PFSK-1 (cell line): ENCODE data around the gene ADAMTS2.

ENCODE experiments used
- FOXP2 ChIP-seq: optimal IDR thresholded peaks from 2 replicates; pipeline ENCODE3; 2011; ENCODE audit warnings: borderline replicate concordance, control low read depth, inconsistent platforms; ENCODE audit not compliant: insufficient read depth; ENCODE audit errors: extremely low read length, extremely low read depth
- POLR2AphosphoS5 ChIP-seq: IDR thresholded peaks from 2 replicates; pipeline ENCODE4 v1.6.1; 2012; ENCODE audit warnings: low read depth, mild to moderate bottlenecking, control low read depth, low read length, moderate library complexity
- REST ChIP-seq, 2 experiments: IDR thresholded peaks; 2 replicates each; pipeline versions ENCODE4 v1.6.1 to v1.8.0; 2011 to 2012; ENCODE audit warnings: low read depth in 2 of 2, low read length in 2 of 2, control low read depth in 1 of 2, inconsistent platforms in 1 of 2, mild to moderate bottlenecking in 1 of 2, moderate library complexity in 1 of 2; ENCODE audit not compliant: insufficient read depth in 1 of 2
- SIN3A ChIP-seq: IDR thresholded peaks from 2 replicates; pipeline ENCODE4 v1.6.1; 2012; ENCODE audit warnings: mild to moderate bottlenecking, low read length, moderate library complexity, borderline replicate concordance; ENCODE audit not compliant: insufficient read depth
- TAF1 ChIP-seq: IDR thresholded peaks from 2 replicates; pipeline ENCODE4 v1.6.1; 2012; ENCODE audit warnings: low read length, control low read depth, borderline replicate concordance; ENCODE audit not compliant: insufficient read depth

Gene ADAMTS2

GRCh38 chr5:179152144-179152895 lies 192.9 kb downstream of the ADAMTS2 start:
- TF ChIP-seq REST (IDR thresholded peaks at IDR 0.05; ENCODE audit: insufficient read depth in 1 of 2, low read depth in 2 of 2, low read length in 2 of 2) (no peak), FOXP2 (no peak), POLR2AphosphoS5 (no peak), TAF1 (no peak), SIN3A (no peak)

GRCh38 chr5:179151286-179152118 lies 193.8 kb downstream of the ADAMTS2 start:
- TF ChIP-seq SIN3A (no peak), REST (IDR thresholded peaks at IDR 0.05; ENCODE audit: insufficient read depth in 1 of 2, low read depth in 2 of 2, low read length in 2 of 2) (no peak), TAF1 (no peak), FOXP2 (no peak), POLR2AphosphoS5 (no peak)

- no peak for TF ChIP-seq SIN3A
- no peak for TF ChIP-seq POLR2AphosphoS5
- no peak for TF ChIP-seq TAF1
- no peak for TF ChIP-seq FOXP2
- no peak for TF ChIP-seq REST (IDR thresholded peaks at IDR 0.05; ENCODE audit: insufficient read depth in 1 of 2, low read depth in 2 of 2, low read length in 2 of 2)
These were observed 195.2 kb downstream of the ADAMTS2 start for GRCh38 chr5:179150011-179150410.

- TF ChIP-seq POLR2AphosphoS5 (no peak), REST (IDR thresholded peaks at IDR 0.05; ENCODE audit: insufficient read depth in 1 of 2, low read depth in 2 of 2, low read length in 2 of 2) (no peak), FOXP2 (no peak), SIN3A (no peak), TAF1 (no peak)
These were observed 196.0 kb downstream of the ADAMTS2 start for GRCh38 chr5:179149278-179149677.
